AG04450 (cell line): ENCODE measurements around the gene SAMD4A. TPM values are rescaled to one million over a fixed set of nuclear protein-coding genes. Genes with fewer than 3 reads are reported as not detected.

ENCODE experiments used
- CTCF ChIA-PET: fragments of 300-600, 350-600 bp; formaldehyde crosslinking; extraction: SDS; loops from one replicate; lab custom pipeline; 2022; ENCODE audit warnings: antibody characterized with exemption, inconsistent platforms; lab: Charles Lee
- POLR2A ChIA-PET: fragments of 350-600 bp; formaldehyde crosslinking; extraction: SDS; loops from one replicate; lab custom pipeline; 2021; ENCODE audit warnings: antibody characterized with exemption, inconsistent platforms; lab: Yijun Ruan, JAX
- DNase-seq: peaks from one replicate; pipeline ENCODE4 v3.0.0-alpha.2; 2011; ENCODE audit warnings: low read depth, low spot score
- H3K27ac ChIP-seq: one replicate; pipeline ENCODE4 v1.5.1; 2012; ENCODE audit warnings: low read depth, low read length, control low read depth
- H3K27me3 ChIP-seq: one replicate; pipeline ENCODE4 v1.6.0; 2012; ENCODE audit warnings: low read length; ENCODE audit not compliant: control insufficient read depth, insufficient read depth
- H3K4me3 ChIP-seq: 2 replicates; pipeline ENCODE4 v1.5.1; 2011; ENCODE audit warnings: mild to moderate bottlenecking, low read depth, low read length, control low read depth
- H3K9me3 ChIP-seq: 2 replicates; pipeline ENCODE4 v1.5.1; 2012; ENCODE audit warnings: low read length; ENCODE audit not compliant: control insufficient read depth, insufficient read depth
- polyA plus RNA-seq: library from polyadenylated mRNA; depleted of rRNA; stranded (reverse); fragments of >200 nt; gene quantifications from 2 replicates; pipeline ENCODE4 v1.2.3, GENCODE V29; 2011
- TF ChIP-seq, protein P1 (sequence below): IDR thresholded peaks from 2 replicates; pipeline ENCODE4 v1.5.1; 2011; ENCODE audit warnings: low read depth, low read length, control low read depth, inconsistent platforms

Gene SAMD4A
- polyA plus RNA-seq, 1 experiment: 12.7 TPM

DNA sequence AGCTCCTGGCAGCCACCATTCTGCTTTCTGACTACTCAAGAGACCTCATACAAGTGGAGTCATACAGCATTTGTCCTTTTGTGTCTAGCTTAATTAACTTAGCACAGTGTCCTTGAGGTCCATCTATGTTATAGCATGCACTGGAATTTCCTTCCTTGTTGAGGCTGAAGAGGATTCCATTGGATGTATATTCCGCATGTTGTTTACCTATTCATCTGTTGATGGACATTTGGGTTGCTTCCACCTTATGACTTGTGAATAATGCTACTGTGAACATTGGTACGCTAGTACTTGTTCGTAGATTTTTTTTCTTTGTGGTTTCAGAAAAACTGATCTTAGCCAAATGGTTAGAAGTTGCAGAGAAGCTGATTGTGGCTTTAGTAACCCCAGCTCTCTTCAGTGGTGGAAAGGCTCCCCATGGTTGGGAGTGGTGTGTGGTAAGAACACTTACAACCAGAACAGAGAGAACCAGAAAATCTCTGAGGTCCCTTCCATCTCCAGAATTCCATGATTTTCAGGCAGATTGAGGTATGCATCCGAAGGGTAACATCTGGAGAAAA lies 118.4 kb downstream of the SAMD4A start:
- Histone ChIP-seq H3K4me3 (no peak overlapping the region), H3K9me3 (no peaks in the 10 kb centered on the region), H3K27ac (no peak overlapping the region), H3K27me3 (no peaks in the 10 kb centered on the region)
- ChIA-PET POLR2A (interaction anchor here (1.1 to 4.4 kb wide), 3 partner anchors 16 to 119 kb away, joined by 3 to 26 read pairs (median 9); partner anchors contain the start of gene SAMD4A), CTCF (interaction anchor here (1.2 to 2.3 kb wide), 6 partner anchors 10 to 121 kb away, joined by 3 to 13 read pairs (median 4); partner anchors contain the start of gene SAMD4A)
- no peak for DNase-seq
- TF ChIP-seq, protein P1, sequence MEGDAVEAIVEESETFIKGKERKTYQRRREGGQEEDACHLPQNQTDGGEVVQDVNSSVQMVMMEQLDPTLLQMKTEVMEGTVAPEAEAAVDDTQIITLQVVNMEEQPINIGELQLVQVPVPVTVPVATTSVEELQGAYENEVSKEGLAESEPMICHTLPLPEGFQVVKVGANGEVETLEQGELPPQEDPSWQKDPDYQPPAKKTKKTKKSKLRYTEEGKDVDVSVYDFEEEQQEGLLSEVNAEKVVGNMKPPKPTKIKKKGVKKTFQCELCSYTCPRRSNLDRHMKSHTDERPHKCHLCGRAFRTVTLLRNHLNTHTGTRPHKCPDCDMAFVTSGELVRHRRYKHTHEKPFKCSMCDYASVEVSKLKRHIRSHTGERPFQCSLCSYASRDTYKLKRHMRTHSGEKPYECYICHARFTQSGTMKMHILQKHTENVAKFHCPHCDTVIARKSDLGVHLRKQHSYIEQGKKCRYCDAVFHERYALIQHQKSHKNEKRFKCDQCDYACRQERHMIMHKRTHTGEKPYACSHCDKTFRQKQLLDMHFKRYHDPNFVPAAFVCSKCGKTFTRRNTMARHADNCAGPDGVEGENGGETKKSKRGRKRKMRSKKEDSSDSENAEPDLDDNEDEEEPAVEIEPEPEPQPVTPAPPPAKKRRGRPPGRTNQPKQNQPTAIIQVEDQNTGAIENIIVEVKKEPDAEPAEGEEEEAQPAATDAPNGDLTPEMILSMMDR: no peak

DNA sequence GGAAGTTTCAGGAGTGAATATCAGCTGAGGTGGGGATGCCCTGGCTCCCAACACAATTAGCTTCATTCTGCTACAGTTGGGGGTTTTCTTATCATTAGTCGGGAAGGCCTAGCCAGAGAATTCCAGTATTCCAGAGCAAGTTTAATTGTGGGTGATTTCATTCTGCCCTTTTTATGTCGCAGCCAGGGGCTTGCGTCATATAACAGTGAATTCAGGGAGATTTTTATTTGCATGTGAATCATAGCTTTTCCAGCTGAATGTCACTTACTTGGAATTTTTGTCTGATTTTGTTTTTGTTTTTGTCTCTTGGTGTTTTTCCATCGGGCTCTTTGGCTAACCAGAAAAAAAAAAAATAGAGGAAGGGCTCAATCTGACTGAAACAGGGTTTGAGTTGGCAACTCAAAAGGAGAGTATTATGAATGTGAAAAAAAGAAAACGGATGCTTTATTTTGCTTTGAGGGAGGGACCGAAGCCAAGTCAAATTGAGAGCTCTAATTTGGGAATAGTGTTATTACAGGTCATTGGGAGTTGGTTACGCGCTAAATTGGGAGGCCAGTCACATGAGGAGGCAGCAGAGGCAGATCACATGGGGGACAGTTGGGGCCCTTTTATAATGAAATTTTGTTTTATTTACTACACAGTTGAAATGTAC lies 119.4 kb downstream of the SAMD4A start:
- H3K4me3 ChIP-seq: no peak overlapping the region
- POLR2A ChIA-PET: interaction anchor here (0.6 to 4.4 kb wide), 3 partner anchors 44 to 120 kb away, joined by 3 to 26 read pairs (median 3); partner anchors contain the start of gene SAMD4A
- no peaks in the 10 kb centered on the region for H3K9me3 ChIP-seq
- peak overlapping the region; percentile 84 for H3K27ac ChIP-seq
- CTCF ChIA-PET: interaction anchor here (0.7 to 2.3 kb wide), 6 partner anchors 43 to 1054 kb away, joined by 3 to 13 read pairs (median 4); partner anchors contain the start of gene SAMD4A
- no peaks in the 10 kb centered on the region for H3K27me3 ChIP-seq
- DNase-seq: peak; percentile 47
- TF ChIP-seq, protein P1: no peak

DNA sequence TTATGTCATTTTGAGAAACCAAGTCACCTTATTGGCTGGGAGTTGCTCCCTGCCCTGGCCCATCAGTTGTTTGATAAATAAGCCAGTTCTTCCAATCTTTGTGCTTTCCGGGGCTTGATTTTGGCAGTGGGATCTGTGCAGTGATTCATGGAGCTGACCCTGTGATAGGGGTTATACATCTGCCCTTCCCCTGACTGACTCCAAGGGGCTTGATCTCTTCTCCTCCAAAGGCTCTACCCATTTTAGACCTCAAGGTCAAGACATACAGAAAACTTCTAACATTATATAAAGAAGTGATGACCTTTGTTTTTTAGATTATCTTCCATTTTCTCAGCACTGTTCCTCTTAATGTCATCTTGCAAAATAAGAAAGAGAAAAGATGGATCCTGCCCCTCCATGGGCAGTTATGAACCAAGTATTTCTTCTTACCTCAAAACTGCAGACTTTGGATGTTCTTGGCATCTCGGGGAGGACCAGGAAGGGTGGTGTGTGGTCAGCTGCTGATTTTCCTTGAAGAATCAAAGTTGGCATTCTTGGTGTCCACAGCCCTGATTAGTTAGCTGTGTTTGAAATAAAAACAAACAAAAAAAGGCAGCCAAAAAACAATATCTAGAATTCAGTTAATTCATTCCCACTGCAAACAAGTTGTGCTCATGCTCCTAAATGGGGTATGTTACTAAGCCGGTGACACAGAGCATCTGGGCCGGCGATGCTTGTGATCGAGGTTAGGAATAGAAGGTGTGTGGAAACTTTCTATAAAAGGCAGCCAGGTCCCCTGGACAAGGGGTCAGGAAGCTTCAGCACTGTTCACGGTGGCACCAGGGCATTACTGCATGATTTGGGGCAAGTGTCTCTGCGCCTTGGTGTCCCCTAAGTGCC lies 120.2 kb downstream of the SAMD4A start:
- H3K27ac ChIP-seq: peak overlapping the region; percentile 84
- no peaks in the 10 kb centered on the region for H3K27me3 ChIP-seq
- H3K4me3 ChIP-seq: no peak overlapping the region
- DNase-seq: no peak
- ChIA-PET POLR2A (interaction anchor here (0.6 to 4.4 kb wide), 3 partner anchors 43 to 121 kb away, joined by 3 to 26 read pairs (median 3); partner anchors contain the start of gene SAMD4A), CTCF (interaction anchor here (0.6 to 2.3 kb wide), 5 partner anchors 44 to 1055 kb away, joined by 3 to 13 read pairs (median 5); no protein-coding TSS in a partner anchor)
- H3K9me3 ChIP-seq: no peaks in the 10 kb centered on the region
- TF ChIP-seq, protein P1: no peak

DNA sequence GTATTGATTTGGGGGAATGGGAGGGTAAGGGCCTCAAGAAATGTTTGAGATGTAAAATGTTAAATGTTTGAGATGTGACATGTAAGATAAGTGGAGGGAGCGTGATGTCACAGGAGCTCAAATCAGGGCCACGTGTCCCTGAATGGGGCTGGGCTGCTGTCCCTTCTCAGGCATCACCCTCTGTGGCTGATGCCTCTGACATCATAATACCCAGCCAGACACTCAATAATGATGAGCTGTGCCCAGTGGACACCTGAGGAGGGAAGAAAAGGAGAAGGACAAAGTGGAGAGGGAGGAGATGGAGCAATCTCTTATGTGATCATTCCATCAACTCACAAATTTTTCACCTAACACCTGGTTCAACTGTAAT lies 120.8 kb downstream of the SAMD4A start:
- TF ChIP-seq, protein P1: no peak
- no peak for DNase-seq
- POLR2A ChIA-PET: interaction anchor here (4.4 kb wide), 1 partner anchor 122 kb away, joined by 26 read pairs; the partner anchor contains the start of gene SAMD4A
- Histone ChIP-seq H3K27me3 (no peaks in the 10 kb centered on the region), H3K27ac (no peak overlapping the region), H3K9me3 (no peaks in the 10 kb centered on the region), H3K4me3 (no peak overlapping the region)
- CTCF ChIA-PET: no interaction called here
